Measurements from ENCODE around the gene TAC3. TPM values are rescaled to one million over a fixed set of nuclear protein-coding genes. Genes with fewer than 3 reads are reported as not detected.

TAC3 gene
- total RNA-seq, 2 experiments from 2014 or later: not detected

Other genes with a start within 250 kb of the TAC3 start
- not detected for gene SDR9C7, start 82.1 kb downstream of the TAC3 start, total RNA-seq
- under 1 TPM; 0.35 to 0.91 TPM for gene RDH16, start 58.9 kb downstream of the TAC3 start, total RNA-seq
- gene ZBTB39, start 10.0 kb downstream of the TAC3 start, total RNA-seq: 1 to 10 TPM; 8.8 to 9.3 TPM
- gene MYO1A, start 33.6 kb upstream of the TAC3 start, total RNA-seq: 1 to 10 TPM in 1 of 2 experiments, under 1 TPM in 1; 0.82 to 1.5 TPM
- gene NEMP1, start 62.3 kb upstream of the TAC3 start, total RNA-seq: 10 to 100 TPM; 60.5 to 66.1 TPM
- 10 to 100 TPM in 1 of 2 experiments, 1 to 10 TPM in 1; 10.0 to 31.1 TPM for gene NAB2, start 72.6 kb upstream of the TAC3 start, total RNA-seq
- 100 to 1,000 TPM in 1 of 2 experiments, 10 to 100 TPM in 1; 99.1 to 104 TPM for gene STAT6, start 94.8 kb upstream of the TAC3 start, total RNA-seq
- gene LRP1, start 112.0 kb upstream of the TAC3 start, total RNA-seq: under 1 TPM; 0.33 to 0.85 TPM
- not detected for gene LRP1-AS, start 131.1 kb upstream of the TAC3 start, total RNA-seq
- under 1 TPM; 0.58 to 0.68 TPM for gene NXPH4, start 200.3 kb upstream of the TAC3 start, total RNA-seq
- 100 to 1,000 TPM; 194 to 357 TPM for gene SHMT2, start 213.2 kb upstream of the TAC3 start, total RNA-seq
- 10 to 100 TPM in 1 of 2 experiments, 1 to 10 TPM in 1; 5.4 to 10.0 TPM for gene STAC3, start 234.7 kb upstream of the TAC3 start, total RNA-seq